AG04450 (cell line): ENCODE measurements around the gene CRADD. TPM values are rescaled to one million over a fixed set of nuclear protein-coding genes. Genes with fewer than 3 reads are reported as not detected.
A peak's percentile ranks its signal among the peaks of the same experiment; 100 is the strongest.

Source experiments
- CTCF ChIA-PET: fragments of 300-600, 350-600 bp; formaldehyde crosslinking; extraction: SDS; loops from one replicate; lab custom pipeline; 2022; ENCODE audit warnings: antibody characterized with exemption, inconsistent platforms; lab: Charles Lee
- POLR2A ChIA-PET: fragments of 350-600 bp; formaldehyde crosslinking; extraction: SDS; loops from one replicate; lab custom pipeline; 2021; ENCODE audit warnings: antibody characterized with exemption, inconsistent platforms; lab: Yijun Ruan, JAX
- DNase-seq: peaks from one replicate; pipeline ENCODE4 v3.0.0-alpha.2; 2011; ENCODE audit warnings: low read depth, low spot score
- H3K27ac ChIP-seq: one replicate; pipeline ENCODE4 v1.5.1; 2012; ENCODE audit warnings: low read depth, low read length, control low read depth
- H3K27me3 ChIP-seq: one replicate; pipeline ENCODE4 v1.6.0; 2012; ENCODE audit warnings: low read length; ENCODE audit not compliant: control insufficient read depth, insufficient read depth
- H3K4me3 ChIP-seq: 2 replicates; pipeline ENCODE4 v1.5.1; 2011; ENCODE audit warnings: mild to moderate bottlenecking, low read depth, low read length, control low read depth
- H3K9me3 ChIP-seq: 2 replicates; pipeline ENCODE4 v1.5.1; 2012; ENCODE audit warnings: low read length; ENCODE audit not compliant: control insufficient read depth, insufficient read depth
- CTCF ChIP-seq: IDR thresholded peaks from 2 replicates; pipeline ENCODE4 v1.5.1; 2011; ENCODE audit warnings: low read depth, low read length, control low read depth, inconsistent platforms
- polyA plus RNA-seq: library from polyadenylated mRNA; depleted of rRNA; stranded (reverse); fragments of >200 nt; gene quantifications from 2 replicates; pipeline ENCODE4 v1.2.3, GENCODE V29; 2011

Gene CRADD
- polyA plus RNA-seq, 1 experiment: 8.8 TPM

- no peak overlapping the region for H3K27ac ChIP-seq
- no peak for TF ChIP-seq CTCF
- H3K9me3 ChIP-seq: peaks cover 15% of the 10 kb centered on the region
- H3K27me3 ChIP-seq: no peaks in the 10 kb centered on the region
- H3K4me3 ChIP-seq: no peak overlapping the region
- no peak for DNase-seq
- ChIA-PET CTCF (interaction anchor here (2.7 kb wide), 1 partner anchor 352 kb away, joined by 13 read pairs; no protein-coding TSS in a partner anchor), POLR2A (no interaction called here)
These were observed 72.3 kb downstream of the CRADD start for GRCh38 chr12:93749515-93749914.

- Histone ChIP-seq H3K27me3 (no peaks in the 10 kb centered on the region), H3K27ac (no peak overlapping the region), H3K9me3 (peaks cover 15% of the 10 kb centered on the region), H3K4me3 (no peak overlapping the region)
- POLR2A ChIA-PET: no interaction called here
- CTCF ChIA-PET: interaction anchor here (2.7 kb wide), 1 partner anchor 352 kb away, joined by 13 read pairs; no protein-coding TSS in a partner anchor
- no peak for TF ChIP-seq CTCF
- no peak for DNase-seq
These were observed 72.9 kb downstream of the CRADD start for GRCh38 chr12:93750056-93750455.

DNA sequence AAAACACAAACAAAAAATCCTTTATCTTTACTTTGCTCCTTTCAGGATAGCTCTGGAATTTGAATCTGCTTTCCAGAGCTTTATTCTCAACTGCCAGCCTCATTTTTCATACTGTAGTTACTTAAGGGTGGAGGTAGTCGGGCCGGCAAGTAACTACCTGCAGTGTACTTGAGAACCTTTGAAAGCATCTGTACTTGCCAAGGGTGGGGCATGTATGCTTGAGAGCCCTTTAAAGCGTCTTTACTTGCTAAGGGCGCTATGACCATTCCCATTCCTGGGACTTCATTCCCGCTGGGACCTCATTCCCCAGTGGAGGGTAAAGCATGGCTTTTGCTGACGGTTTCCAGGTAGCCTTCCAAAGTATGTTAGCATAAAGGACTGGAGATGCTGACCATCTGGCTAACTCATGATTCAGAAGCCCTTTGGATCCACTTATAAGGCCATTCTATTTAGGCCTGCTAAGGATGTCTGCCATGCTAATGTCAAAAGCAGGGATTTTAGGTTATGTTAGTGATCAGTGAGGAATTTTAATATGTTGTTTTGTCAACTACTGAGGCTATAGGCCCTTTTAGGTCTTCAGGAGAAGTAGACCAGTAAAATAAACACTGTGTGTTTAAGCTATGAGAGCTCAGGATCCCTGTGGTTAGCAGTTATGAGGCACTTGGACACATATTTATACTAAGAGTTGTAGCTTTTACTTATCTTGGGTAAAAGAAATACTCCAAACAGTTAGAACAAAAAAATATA is 74.9 kb downstream of the CRADD start:
- no peaks in the 10 kb centered on the region for H3K27me3 ChIP-seq
- CTCF ChIA-PET: interaction anchor here (0.7 to 2.0 kb wide), 5 partner anchors 10 to 349 kb away, joined by 3 to 8 read pairs (median 4); no protein-coding TSS in a partner anchor
- TF ChIP-seq CTCF: no peak
- H3K9me3 ChIP-seq: peaks cover 15% of the 10 kb centered on the region
- H3K27ac ChIP-seq: peak overlapping the region; percentile 0
- H3K4me3 ChIP-seq: no peak overlapping the region
- DNase-seq: peak; percentile 93
- POLR2A ChIA-PET: interaction anchor here (0.7 to 1.6 kb wide), 2 partner anchors 10 to 63 kb away, joined by 3 to 6 read pairs; no protein-coding TSS in a partner anchor

DNA sequence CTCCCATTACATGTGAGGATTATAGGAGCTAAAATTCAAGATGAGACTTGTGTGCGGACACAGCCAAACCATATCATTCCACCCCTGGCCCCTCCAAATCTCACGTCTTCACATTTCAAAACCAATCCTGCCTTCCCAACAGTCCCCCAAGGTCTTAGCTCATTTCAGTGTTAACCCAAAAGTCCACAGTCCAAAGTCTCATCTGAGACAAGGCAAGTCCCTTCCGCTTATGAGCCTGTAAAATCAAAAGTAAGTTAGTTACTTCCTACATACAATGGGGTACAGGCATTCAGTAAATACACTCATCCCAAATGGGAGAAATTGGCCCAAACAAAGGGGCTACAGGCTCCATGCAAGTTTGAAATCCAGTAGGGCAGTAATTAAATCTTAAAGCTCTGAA is 76.1 kb downstream of the CRADD start:
- Histone ChIP-seq H3K27me3 (no peaks in the 10 kb centered on the region), H3K9me3 (peaks cover 15% of the 10 kb centered on the region), H3K27ac (no peak overlapping the region), H3K4me3 (no peak overlapping the region)
- DNase-seq: no peak
- ChIA-PET CTCF (interaction anchor here (0.6 to 2.0 kb wide), 4 partner anchors 11 to 355 kb away, joined by 4 to 6 read pairs (median 4); no protein-coding TSS in a partner anchor), POLR2A (interaction anchor here (1.6 kb wide), 1 partner anchor 9 kb away, joined by 6 read pairs; no protein-coding TSS in a partner anchor)
- no peak for TF ChIP-seq CTCF
